ENCODE measurements around the gene UVRAG.

DNA sequence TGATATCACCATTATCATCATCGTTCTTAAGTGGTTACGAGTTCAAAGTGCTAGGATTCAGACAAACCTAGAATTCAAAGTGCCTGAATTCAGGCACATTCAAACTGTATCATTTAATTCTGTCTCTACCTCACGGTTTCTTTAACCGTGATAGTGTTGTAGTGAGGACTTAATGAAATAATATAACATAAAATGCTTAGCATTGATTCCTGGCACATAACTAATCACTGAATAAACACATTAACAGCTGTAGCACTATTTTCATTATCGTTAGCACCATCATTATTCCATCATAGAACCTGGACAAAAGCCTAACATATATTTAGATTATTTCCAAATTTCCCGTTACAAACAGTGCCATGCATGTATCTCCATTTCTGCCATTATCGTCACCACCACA is 289.3 kb downstream of the UVRAG start:
- TF ChIP-seq, protein P1, sequence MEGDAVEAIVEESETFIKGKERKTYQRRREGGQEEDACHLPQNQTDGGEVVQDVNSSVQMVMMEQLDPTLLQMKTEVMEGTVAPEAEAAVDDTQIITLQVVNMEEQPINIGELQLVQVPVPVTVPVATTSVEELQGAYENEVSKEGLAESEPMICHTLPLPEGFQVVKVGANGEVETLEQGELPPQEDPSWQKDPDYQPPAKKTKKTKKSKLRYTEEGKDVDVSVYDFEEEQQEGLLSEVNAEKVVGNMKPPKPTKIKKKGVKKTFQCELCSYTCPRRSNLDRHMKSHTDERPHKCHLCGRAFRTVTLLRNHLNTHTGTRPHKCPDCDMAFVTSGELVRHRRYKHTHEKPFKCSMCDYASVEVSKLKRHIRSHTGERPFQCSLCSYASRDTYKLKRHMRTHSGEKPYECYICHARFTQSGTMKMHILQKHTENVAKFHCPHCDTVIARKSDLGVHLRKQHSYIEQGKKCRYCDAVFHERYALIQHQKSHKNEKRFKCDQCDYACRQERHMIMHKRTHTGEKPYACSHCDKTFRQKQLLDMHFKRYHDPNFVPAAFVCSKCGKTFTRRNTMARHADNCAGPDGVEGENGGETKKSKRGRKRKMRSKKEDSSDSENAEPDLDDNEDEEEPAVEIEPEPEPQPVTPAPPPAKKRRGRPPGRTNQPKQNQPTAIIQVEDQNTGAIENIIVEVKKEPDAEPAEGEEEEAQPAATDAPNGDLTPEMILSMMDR (IDR thresholded peaks at IDR 0.05), result no peak
- no peak for TF ChIP-seq EZH2 (IDR thresholded peaks at IDR 0.05; ENCODE audit: borderline replicate concordance, insufficient read depth, low read depth, low read length, poor library complexity, severe bottlenecking)
